ENCODE data around the gene CADM1.

Gene CADM1

GRCh38 chr11:115166820-115167219 lies 337.4 kb downstream of the CADM1 start:
- H3K36me3 Mint-ChIP-seq (ENCODE audit: low read depth): no peaks in the 10 kb centered on the region
- H3K9me3 Mint-ChIP-seq: no peaks in the 10 kb centered on the region
- no peak overlapping the region for H3K27ac Mint-ChIP-seq
- no peak overlapping the region for H3K4me3 Mint-ChIP-seq
- H3K27me3 Mint-ChIP-seq: no peaks in the 10 kb centered on the region
- H3K4me1 Mint-ChIP-seq (ENCODE audit: low read depth): no peaks in the 10 kb centered on the region

- Mint-ChIP-seq H3K9me3 (peaks cover 3% of the 10 kb centered on the region), H3K4me3 (no peak overlapping the region), H3K36me3 (ENCODE audit: low read depth) (no peaks in the 10 kb centered on the region), H3K27me3 (peaks cover 5% of the 10 kb centered on the region), H3K4me1 (ENCODE audit: low read depth) (no peaks in the 10 kb centered on the region), H3K27ac (no peak overlapping the region)
These were observed 339.4 kb downstream of the CADM1 start for GRCh38 chr11:115164774-115165173.

- Mint-ChIP-seq H3K36me3 (ENCODE audit: low read depth) (no peaks in the 10 kb centered on the region), H3K4me3 (no peak overlapping the region), H3K27me3 (peaks cover 5% of the 10 kb centered on the region), H3K4me1 (ENCODE audit: low read depth) (no peaks in the 10 kb centered on the region), H3K27ac (no peak overlapping the region), H3K9me3 (peaks cover 3% of the 10 kb centered on the region)
These were observed 341.3 kb downstream of the CADM1 start for GRCh38 chr11:115162919-115163318.

GRCh38 chr11:115161876-115162275 lies 342.3 kb downstream of the CADM1 start:
- no peak overlapping the region for H3K4me3 Mint-ChIP-seq
- no peaks in the 10 kb centered on the region for H3K36me3 Mint-ChIP-seq (ENCODE audit: low read depth)
- H3K4me1 Mint-ChIP-seq (ENCODE audit: low read depth): no peaks in the 10 kb centered on the region
- no peak overlapping the region for H3K27ac Mint-ChIP-seq
- H3K27me3 Mint-ChIP-seq: peaks cover 5% of the 10 kb centered on the region
- peaks cover 3% of the 10 kb centered on the region for H3K9me3 Mint-ChIP-seq

GRCh38 chr11:115159207-115159606 lies 345.0 kb downstream of the CADM1 start:
- Mint-ChIP-seq H3K27me3 (peaks cover 5% of the 10 kb centered on the region), H3K36me3 (ENCODE audit: low read depth) (no peaks in the 10 kb centered on the region), H3K9me3 (peaks cover 3% of the 10 kb centered on the region), H3K27ac (no peak overlapping the region), H3K4me1 (ENCODE audit: low read depth) (no peaks in the 10 kb centered on the region), H3K4me3 (no peak overlapping the region)

- Mint-ChIP-seq H3K36me3 (ENCODE audit: low read depth) (no peaks in the 10 kb centered on the region), H3K4me3 (no peak overlapping the region), H3K27ac (no peak overlapping the region), H3K9me3 (peaks cover 7% of the 10 kb centered on the region), H3K4me1 (ENCODE audit: low read depth) (no peaks in the 10 kb centered on the region), H3K27me3 (peaks cover 5% of the 10 kb centered on the region)
These were observed 346.2 kb downstream of the CADM1 start for GRCh38 chr11:115158053-115158452.

GRCh38 chr11:115157247-115157646 lies 347.0 kb downstream of the CADM1 start:
- peaks cover 5% of the 10 kb centered on the region for H3K27me3 Mint-ChIP-seq
- no peak overlapping the region for H3K4me3 Mint-ChIP-seq
- no peak overlapping the region for H3K27ac Mint-ChIP-seq
- no peaks in the 10 kb centered on the region for H3K36me3 Mint-ChIP-seq (ENCODE audit: low read depth)
- H3K4me1 Mint-ChIP-seq (ENCODE audit: low read depth): no peaks in the 10 kb centered on the region
- peaks cover 9% of the 10 kb centered on the region for H3K9me3 Mint-ChIP-seq

GRCh38 chr11:115155978-115156377 lies 348.2 kb downstream of the CADM1 start:
- Mint-ChIP-seq H3K4me3 (no peak overlapping the region), H3K4me1 (ENCODE audit: low read depth) (no peaks in the 10 kb centered on the region), H3K27ac (no peak overlapping the region), H3K36me3 (ENCODE audit: low read depth) (no peaks in the 10 kb centered on the region), H3K9me3 (peaks cover 9% of the 10 kb centered on the region), H3K27me3 (peaks cover 5% of the 10 kb centered on the region)

- Mint-ChIP-seq H3K27me3 (no peaks in the 10 kb centered on the region), H3K9me3 (peaks cover 6% of the 10 kb centered on the region), H3K4me3 (no peak overlapping the region), H3K27ac (no peak overlapping the region), H3K36me3 (ENCODE audit: low read depth) (no peaks in the 10 kb centered on the region), H3K4me1 (ENCODE audit: low read depth) (no peaks in the 10 kb centered on the region)
These were observed 348.9 kb downstream of the CADM1 start for GRCh38 chr11:115155320-115155719.

GRCh38 chr11:115154355-115154736 lies 349.9 kb downstream of the CADM1 start:
- Mint-ChIP-seq H3K27me3 (no peaks in the 10 kb centered on the region), H3K4me1 (ENCODE audit: low read depth) (no peaks in the 10 kb centered on the region), H3K27ac (no peak overlapping the region), H3K36me3 (ENCODE audit: low read depth) (no peaks in the 10 kb centered on the region), H3K4me3 (no peak overlapping the region), H3K9me3 (peaks cover 6% of the 10 kb centered on the region)

GRCh38 chr11:115153731-115154354 lies 350.4 kb downstream of the CADM1 start:
- Mint-ChIP-seq H3K27me3 (no peaks in the 10 kb centered on the region), H3K4me1 (ENCODE audit: low read depth) (no peaks in the 10 kb centered on the region), H3K27ac (no peak overlapping the region), H3K4me3 (no peak overlapping the region), H3K9me3 (peaks cover 6% of the 10 kb centered on the region), H3K36me3 (ENCODE audit: low read depth) (no peaks in the 10 kb centered on the region)

GRCh38 chr11:115153135-115153534 lies 351.1 kb downstream of the CADM1 start:
- Mint-ChIP-seq H3K27me3 (no peaks in the 10 kb centered on the region), H3K4me3 (no peak overlapping the region), H3K9me3 (peaks cover 6% of the 10 kb centered on the region), H3K36me3 (ENCODE audit: low read depth) (no peaks in the 10 kb centered on the region), H3K27ac (peak overlapping the region; percentile 6), H3K4me1 (ENCODE audit: low read depth) (no peaks in the 10 kb centered on the region)

GRCh38 chr11:115151010-115151409 lies 353.2 kb downstream of the CADM1 start:
- H3K27ac Mint-ChIP-seq: no peak overlapping the region
- peaks cover 6% of the 10 kb centered on the region for H3K27me3 Mint-ChIP-seq
- no peak overlapping the region for H3K4me3 Mint-ChIP-seq
- no peaks in the 10 kb centered on the region for H3K36me3 Mint-ChIP-seq (ENCODE audit: low read depth)
- H3K4me1 Mint-ChIP-seq (ENCODE audit: low read depth): no peaks in the 10 kb centered on the region
- peaks cover 10% of the 10 kb centered on the region for H3K9me3 Mint-ChIP-seq

- Mint-ChIP-seq H3K4me3 (no peak overlapping the region), H3K27me3 (peaks cover 6% of the 10 kb centered on the region)
These were observed 355.5 kb downstream of the CADM1 start for GRCh38 chr11:115148691-115149090.

GRCh38 chr11:115148101-115148500 lies 356.1 kb downstream of the CADM1 start:
- Mint-ChIP-seq H3K4me3 (no peak overlapping the region), H3K27me3 (peaks cover 6% of the 10 kb centered on the region), H3K9me3 (peaks cover 7% of the 10 kb centered on the region), H3K4me1 (ENCODE audit: low read depth) (no peaks in the 10 kb centered on the region), H3K27ac (no peak overlapping the region), H3K36me3 (ENCODE audit: low read depth) (no peaks in the 10 kb centered on the region)

More at GRCh38 chr11:115148691-115149090, 355.5 kb downstream of the CADM1 start:
- no peak overlapping the region for H3K27ac Mint-ChIP-seq
- peaks cover 10% of the 10 kb centered on the region for H3K9me3 Mint-ChIP-seq
- no peaks in the 10 kb centered on the region for H3K36me3 Mint-ChIP-seq (ENCODE audit: low read depth)
- H3K4me1 Mint-ChIP-seq (ENCODE audit: low read depth): no peaks in the 10 kb centered on the region

GRCh38 chr11:115147243-115147807 lies 356.9 kb downstream of the CADM1 start:
- Mint-ChIP-seq H3K27me3 (peaks cover 6% of the 10 kb centered on the region), H3K9me3 (peaks cover 4% of the 10 kb centered on the region), H3K36me3 (ENCODE audit: low read depth) (no peaks in the 10 kb centered on the region), H3K27ac (no peak overlapping the region), H3K4me1 (ENCODE audit: low read depth) (no peaks in the 10 kb centered on the region), H3K4me3 (no peak overlapping the region)
